ENCODE measurements around the gene CYTH3.

CYTH3 gene

GRCh38 chr7:6121141-6121540, 151.3 kb downstream of the CYTH3 start:
- Histone ChIP-seq H3K36me3 (ENCODE audit: control insufficient read depth in 1 of 2, insufficient read depth in 2 of 2, low read length in 2 of 2) (peaks cover 24 to 64% of the 10 kb centered on the region in 2 donors), H3K9me3 (ENCODE audit: control insufficient read depth in 1 of 2, low read length in 2 of 2) (peaks cover 2 to 10% of the 10 kb centered on the region in 2 donors), H3K4me1 (ENCODE audit: control insufficient read depth in 1 of 2, insufficient read depth in 2 of 2, low read length in 2 of 2) (no peaks in the 10 kb centered on the region), H3K9ac (ENCODE audit: low read depth in 1 of 2, low read length in 2 of 2) (no peak overlapping the region), H3K27me3 (ENCODE audit: control insufficient read depth in 1 of 2, insufficient read depth in 2 of 2, low read length in 2 of 2) (no peaks in the 10 kb centered on the region), H3K4me3 (ENCODE audit: low read depth in 1 of 2, low read length in 2 of 2) (no peak overlapping the region), H3K27ac (ENCODE audit: low read depth, low read length) (no peak overlapping the region)

- Histone ChIP-seq H3K4me1 (ENCODE audit: control insufficient read depth in 1 of 2, insufficient read depth in 2 of 2, low read length in 2 of 2) (no peaks in the 10 kb centered on the region), H3K4me3 (ENCODE audit: low read depth in 1 of 2, low read length in 2 of 2) (no peak overlapping the region), H3K36me3 (ENCODE audit: control insufficient read depth in 1 of 2, insufficient read depth in 2 of 2, low read length in 2 of 2) (peaks cover 32 to 73% of the 10 kb centered on the region in 2 donors), H3K9ac (ENCODE audit: low read depth in 1 of 2, low read length in 2 of 2) (no peak overlapping the region), H3K27ac (ENCODE audit: low read depth, low read length) (no peak overlapping the region), H3K27me3 (ENCODE audit: control insufficient read depth in 1 of 2, insufficient read depth in 2 of 2, low read length in 2 of 2) (no peaks in the 10 kb centered on the region), H3K9me3 (ENCODE audit: control insufficient read depth in 1 of 2, low read length in 2 of 2) (peaks cover 2 to 10% of the 10 kb centered on the region in 2 donors)
Measured at GRCh38 chr7:6117533-6117932, 154.9 kb downstream of the CYTH3 start.

GRCh38 chr7:6116211-6116610, 156.2 kb downstream of the CYTH3 start:
- Histone ChIP-seq H3K36me3 (ENCODE audit: control insufficient read depth in 1 of 2, insufficient read depth in 2 of 2, low read length in 2 of 2) (peaks cover 31 to 68% of the 10 kb centered on the region in 2 donors), H3K4me3 (ENCODE audit: low read depth in 1 of 2, low read length in 2 of 2) (no peak overlapping the region)

More at GRCh38 chr7:6116211-6116610, 156.2 kb downstream of the CYTH3 start:
- no peaks in the 10 kb centered on the region for H3K27me3 ChIP-seq (ENCODE audit: control insufficient read depth in 1 of 2, insufficient read depth in 2 of 2, low read length in 2 of 2)
- no peak overlapping the region for H3K9ac ChIP-seq (ENCODE audit: low read depth in 1 of 2, low read length in 2 of 2)
- no peak overlapping the region for H3K27ac ChIP-seq (ENCODE audit: low read depth, low read length)
- peaks cover 2 to 4% of the 10 kb centered on the region in 2 donors for H3K9me3 ChIP-seq (ENCODE audit: control insufficient read depth in 1 of 2, low read length in 2 of 2)
- no peaks in the 10 kb centered on the region for H3K4me1 ChIP-seq (ENCODE audit: control insufficient read depth in 1 of 2, insufficient read depth in 2 of 2, low read length in 2 of 2)

Measured in duodenal mucosa (tissue), 2 donors.